Right ventricle myocardium inferior (tissue), 1 donor: ENCODE results near the gene PIK3CB. TPM values are rescaled to one million over a fixed set of nuclear protein-coding genes. Genes with fewer than 3 reads are reported as not detected.
"Not testable (repeated sequence)": the region's sequence is repeated elsewhere in the genome, so short reads cannot be mapped to it uniquely, and the experiment has no call there.

Experiments used
- ATAC-seq: fragments of 200-7000 bp; cut with Tn5 transposase; one replicate; pipeline ENCODE4 v1.9.1; 2020; ENCODE audit warnings: mild to moderate bottlenecking, moderate library complexity
- DNase-seq: peaks from one replicate; pipeline ENCODE4 v3.0.0; 2021; ENCODE audit errors: missing footprints
- intact Hi-C: fragments of 100-400 bp; cut with DNase I; formaldehyde crosslinking; loops from one replicate; pipeline ENCODE4 v1.11.0; 2022
- total RNA-seq: library from RNA; stranded (reverse); fragmentation: NEBNext Ultra II Directional; extraction: Animal tissue kit (Norgen Biotek cat#: 25700); gene quantifications from one replicate; pipeline ENCODE4 v1.2.1, GENCODE V29; 2021
- donor health status: DM: no; HTN: yes; CAD: no; lungs with severe emphysema.

PIK3CB gene
- total RNA-seq, 1 donor from 2014 or later, result 30.9 TPM

DNA sequence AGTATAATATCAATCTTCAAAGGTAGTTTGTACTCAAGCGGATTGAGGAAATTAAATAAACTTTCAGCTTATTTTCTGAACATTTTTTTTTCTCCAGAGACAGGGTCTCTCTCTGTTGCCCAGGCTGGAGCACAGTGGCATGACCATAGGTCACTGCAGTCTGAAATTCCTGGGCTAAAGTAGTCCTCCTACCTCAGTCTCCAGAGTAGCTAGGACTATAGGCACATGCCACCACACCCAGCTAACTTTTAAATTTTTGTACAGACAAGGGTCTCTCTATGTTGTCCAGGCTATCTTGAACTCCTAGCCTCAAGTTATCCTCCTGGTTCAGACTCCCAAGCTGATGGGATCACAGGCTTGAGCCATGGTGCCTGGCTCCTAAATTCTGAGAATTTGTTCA lies 129.1 kb downstream of the PIK3CB start:
- no peak for ATAC-seq
- intact Hi-C loops, result no loop called here

DNA sequence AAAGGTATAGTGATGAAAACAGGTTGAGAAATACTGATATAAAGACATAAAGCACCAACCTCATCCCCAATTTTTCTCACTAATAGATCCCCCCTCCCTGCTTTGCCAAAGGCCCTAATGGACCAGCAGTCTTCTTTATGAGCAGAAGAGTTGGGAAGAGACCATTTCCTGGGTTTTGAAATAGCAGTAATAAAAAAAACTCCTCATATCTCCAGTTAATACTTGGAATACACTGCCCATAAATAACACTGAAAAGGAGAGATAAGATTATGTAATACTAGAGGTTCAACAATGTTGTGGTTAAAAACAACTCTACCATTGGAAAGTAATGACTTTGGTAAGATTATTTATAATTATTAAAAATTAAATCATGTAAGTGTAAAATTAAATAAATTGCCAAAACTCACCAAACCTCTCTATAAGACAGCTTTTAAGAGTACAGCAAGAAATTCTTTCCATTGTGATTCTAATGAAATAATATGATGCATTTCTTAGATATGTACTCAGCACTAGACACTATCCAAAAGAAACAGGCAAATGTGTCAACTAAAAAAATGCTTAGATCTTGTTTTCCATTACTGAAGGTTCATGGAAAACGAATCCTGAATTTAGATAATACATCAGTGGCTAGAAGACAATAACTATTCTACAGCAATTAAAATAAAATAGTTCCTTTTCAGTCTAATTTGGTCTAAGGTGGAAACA lies 137.9 kb downstream of the PIK3CB start:
- ATAC-seq, result no peak
- intact Hi-C loops, result loop anchor here (10.0 kb wide), 1 partner anchor 102 kb away; the partner anchor contains the start of gene CEP70

More for the DNA sequence above, 129.1 kb downstream of the PIK3CB start:
- no peak for DNase-seq

DNA sequence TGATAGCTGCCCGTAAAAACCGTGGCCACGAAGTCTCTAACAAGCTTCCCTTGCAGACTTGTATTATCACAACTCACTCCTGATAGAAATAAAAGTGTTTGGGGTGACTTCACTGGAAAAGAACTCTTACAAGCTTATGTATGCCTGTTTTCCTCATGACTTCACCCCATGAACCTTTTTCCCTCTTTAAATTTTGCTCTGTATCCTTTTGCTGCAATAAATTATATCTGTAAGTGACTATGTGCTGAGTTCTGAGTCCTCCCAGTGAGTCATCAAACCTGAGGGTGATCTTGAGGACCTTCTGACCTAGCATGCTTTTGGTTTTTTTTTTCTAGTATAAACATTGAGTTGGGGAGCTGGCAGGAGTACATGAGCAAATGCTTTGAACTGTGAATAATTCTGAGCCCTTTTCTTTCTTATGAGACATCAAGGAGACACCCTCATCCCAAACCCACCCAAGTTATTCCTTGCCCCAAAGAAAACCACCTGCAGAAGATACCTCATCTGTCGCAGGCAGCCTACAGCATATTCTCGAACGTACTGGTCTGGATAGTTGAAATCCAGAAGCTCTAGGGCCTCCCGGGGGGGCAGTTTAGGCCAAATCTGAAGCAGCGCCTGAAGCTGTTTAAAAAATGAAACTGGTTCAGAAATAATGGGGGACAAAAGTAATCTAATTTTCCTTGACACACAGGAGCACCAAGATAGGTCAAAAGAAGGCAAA lies 140.3 kb downstream of the PIK3CB start:
- intact Hi-C loops, result loop anchor here (10.0 kb wide), 1 partner anchor 100 kb away; the partner anchor contains the start of gene CEP70

More for the DNA sequence above, 137.9 kb downstream of the PIK3CB start:
- DNase-seq, result no peak

DNA sequence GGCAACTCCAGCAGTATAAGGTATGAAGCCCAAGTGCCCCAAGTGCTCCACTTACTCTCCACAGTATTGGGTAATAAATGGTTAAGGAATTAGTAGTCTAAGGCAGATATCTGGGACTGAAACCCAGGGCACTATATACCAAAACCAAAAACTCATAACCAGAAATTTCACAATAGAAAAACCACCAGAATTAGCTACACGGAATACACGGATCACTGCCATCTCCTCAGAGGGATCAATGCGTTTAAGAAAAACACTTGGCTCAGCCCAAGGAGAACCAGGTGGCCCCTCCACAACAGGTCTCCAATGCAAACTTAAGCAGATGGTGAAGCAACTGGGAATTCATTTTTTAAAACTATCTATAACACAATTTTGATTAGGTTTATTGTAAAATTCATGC lies 142.6 kb downstream of the PIK3CB start:
- intact Hi-C loops, result loop anchor here (10.0 kb wide), 1 partner anchor 97 kb away; the partner anchor contains the start of gene CEP70
- ATAC-seq (no peak), DNase-seq (no peak)

More for the DNA sequence above, 140.3 kb downstream of the PIK3CB start:
- DNase-seq (no peak), ATAC-seq (no peak)

DNA sequence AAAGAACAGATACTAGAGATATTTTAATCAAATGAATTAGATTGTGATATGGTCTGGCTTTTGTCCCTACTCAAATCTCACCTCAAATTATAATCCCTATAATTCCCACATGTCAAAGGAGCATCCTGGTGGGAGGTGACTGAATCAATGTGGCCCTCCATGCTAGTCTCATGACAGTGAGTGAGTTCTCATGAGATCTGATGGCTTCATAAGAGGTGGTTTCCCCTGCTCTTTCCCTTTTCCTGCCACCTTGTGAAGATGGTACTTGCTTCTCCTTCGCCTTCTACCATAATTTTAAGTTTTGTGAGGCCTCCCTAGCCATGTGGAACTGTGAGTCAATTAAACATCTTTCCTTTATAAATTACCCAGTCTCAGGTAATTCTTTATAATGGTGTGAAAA lies 143.4 kb downstream of the PIK3CB start:
- intact Hi-C loops, result loop anchor here (10.0 kb wide), 1 partner anchor 97 kb away; the partner anchor contains the start of gene CEP70
- no peak for DNase-seq

DNA sequence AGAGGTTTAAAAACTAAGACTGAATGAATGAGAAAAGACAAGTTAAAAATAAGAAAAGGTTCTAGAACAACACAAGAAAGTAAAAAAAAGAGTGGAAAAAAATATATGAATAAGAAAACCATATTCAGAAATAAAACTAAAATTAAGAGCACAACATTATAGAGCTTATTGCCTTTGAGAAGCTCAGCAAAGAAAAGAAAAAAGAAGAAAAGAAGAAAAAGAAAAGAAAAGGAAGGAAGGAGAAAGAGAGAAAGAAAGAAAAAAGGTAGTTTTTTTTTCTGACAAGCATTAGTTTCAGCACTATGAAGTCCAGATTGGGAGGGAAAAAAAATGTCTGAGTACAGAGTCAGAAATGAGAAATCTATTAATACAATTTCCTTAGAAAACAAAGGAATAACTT lies 144.7 kb downstream of the PIK3CB start:
- ATAC-seq, result no peak
- intact Hi-C loops, result loop anchor here (10.0 kb wide), 1 partner anchor 95 kb away; the partner anchor contains the start of gene CEP70

More for the DNA sequence above, 143.4 kb downstream of the PIK3CB start:
- ATAC-seq, result no peak

DNA sequence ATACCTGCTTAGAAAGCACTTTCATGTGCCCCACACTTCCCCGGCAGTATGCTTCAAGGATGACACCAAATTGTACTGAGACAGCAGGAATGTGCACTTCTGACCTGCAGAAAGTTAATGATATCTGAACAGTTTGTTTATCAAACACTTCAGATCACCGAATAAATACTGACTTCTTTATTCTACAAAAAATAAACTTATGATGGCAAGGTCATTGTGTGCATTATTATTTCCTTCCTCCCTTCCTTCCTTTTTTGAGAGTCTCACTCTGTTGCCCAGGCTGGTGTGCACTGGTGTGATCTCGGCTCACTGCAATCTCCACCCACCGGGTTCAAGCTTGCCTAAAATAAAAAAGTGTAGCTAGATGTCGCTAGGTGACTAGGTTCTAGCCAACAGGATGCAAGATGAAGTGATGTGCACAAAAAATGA lies 145.8 kb downstream of the PIK3CB start:
- ATAC-seq (no peak), DNase-seq (peak; percentile 35)
- intact Hi-C loops, result no loop called here

More for the DNA sequence above, 144.7 kb downstream of the PIK3CB start:
- no peak for DNase-seq

DNA sequence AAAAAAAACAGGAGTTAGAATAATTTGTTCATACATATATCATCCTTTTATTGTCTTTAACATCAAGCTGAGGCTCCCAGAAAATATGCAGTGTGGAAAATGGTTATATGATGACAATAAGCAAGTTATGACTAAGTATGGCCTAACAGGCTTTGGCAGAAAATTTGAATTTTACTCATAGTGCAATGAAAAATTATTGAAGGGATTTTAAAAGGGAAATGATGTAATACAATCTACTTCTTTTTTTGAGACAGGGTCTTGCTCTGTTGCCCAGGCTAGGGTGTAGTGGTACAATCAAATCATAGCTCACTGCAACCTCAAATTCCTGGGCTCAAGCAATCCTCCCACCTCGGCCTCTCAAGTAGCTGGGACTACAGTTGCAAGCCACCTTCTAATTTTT lies 147.5 kb downstream of the PIK3CB start:
- DNase-seq (no peak), ATAC-seq (no peak)
- intact Hi-C loops, result no loop called here

DNA sequence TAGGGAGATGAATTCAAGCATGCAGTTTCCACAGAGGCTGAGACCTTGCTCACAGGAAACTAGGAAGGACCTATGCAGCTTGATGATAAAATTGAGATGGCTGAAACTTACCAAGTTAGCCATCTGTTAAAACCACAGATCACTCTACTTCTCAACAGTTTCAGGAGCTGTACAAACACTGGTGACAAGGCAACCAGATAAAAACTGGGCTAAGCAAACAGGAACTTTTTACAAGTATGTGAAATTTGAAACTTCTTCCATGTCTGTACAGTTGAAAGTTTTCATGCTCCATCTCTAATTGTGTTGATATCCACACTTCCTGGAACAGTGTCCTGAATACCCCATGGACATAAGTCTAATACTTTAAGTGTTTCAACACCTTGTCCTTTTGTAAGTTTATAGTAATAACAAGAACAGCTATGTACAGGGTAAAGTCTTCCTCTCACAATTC lies 147.9 kb downstream of the PIK3CB start:
- DNase-seq (no peak), ATAC-seq (no peak)
- intact Hi-C loops, result no loop called here

DNA sequence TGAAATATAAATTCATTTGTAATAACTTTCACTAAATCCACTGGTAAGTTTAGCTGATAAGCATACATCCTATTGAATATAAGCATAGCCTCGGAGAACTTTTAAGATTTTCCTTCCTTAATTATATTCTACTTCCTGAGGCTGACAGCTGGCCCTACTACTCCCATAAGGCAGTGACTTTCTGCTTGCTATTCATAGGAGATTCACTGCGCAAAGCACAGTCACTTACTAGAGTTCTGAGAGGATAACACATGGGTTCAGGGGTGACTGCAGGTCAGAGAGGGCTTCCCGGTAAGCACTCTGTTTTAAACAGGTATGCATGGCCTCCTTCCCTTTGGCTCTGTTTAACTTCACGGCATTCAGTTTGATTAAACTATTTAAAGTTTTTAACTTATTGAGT lies 150.3 kb downstream of the PIK3CB start:
- ATAC-seq, result no peak
- no peak for DNase-seq
- intact Hi-C loops, result no loop called here

DNA sequence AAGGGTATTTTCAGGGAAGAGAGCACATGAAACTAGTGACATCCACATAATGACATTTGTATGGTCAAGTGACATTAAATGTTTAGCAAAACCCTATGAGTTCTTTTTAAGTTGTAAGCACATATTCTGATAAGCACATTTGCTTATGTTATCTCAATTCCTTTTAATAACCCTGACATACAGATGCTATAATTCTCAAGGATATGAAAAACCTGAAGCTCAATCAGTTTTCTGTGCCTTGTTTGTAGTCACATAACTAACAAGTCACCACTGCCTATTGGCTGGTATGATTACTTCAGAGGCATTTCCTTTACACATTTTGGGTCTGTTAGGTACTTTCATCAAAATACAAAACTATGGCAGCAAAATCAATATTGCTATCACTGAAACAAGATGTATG lies 152.1 kb downstream of the PIK3CB start:
- intact Hi-C loops, result no loop called here
- ATAC-seq (no peak), DNase-seq (no peak)

DNA sequence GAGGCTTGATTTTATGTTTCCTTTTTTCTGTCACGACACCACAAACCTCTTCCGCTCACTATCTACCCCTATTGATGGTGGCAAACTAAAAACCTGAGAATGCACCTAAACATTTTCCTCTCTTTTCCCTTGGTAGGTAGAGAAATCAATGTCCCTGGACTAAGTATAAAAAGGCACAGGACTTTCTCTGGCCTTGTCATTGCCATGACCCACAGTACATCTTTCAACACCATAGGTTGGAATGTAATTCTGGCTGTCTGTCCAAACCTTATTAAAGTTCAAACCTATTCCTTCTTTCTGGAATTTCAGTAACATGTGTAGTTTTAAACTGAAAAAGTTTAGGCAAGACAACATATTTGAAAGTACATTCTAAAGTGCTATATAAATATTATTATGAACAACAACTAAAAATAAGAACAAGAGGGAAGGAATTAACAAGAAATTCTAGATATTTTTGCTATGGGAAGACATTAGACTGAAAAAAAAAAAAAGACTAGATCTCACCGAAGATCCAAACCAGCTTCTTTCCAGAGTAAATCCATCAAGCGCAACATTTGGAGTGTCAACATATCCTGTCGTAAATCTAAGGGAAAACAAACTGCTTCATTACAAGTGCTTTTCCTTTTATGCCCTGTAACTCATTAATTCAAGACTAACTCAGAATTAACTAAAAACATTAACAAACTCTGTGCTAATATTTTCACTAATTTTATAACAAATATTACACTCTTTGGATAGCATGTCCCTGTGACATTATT lies 153.1 kb downstream of the PIK3CB start:
- DNase-seq, result no peak
- intact Hi-C loops, result no loop called here
- no peak for ATAC-seq

DNA sequence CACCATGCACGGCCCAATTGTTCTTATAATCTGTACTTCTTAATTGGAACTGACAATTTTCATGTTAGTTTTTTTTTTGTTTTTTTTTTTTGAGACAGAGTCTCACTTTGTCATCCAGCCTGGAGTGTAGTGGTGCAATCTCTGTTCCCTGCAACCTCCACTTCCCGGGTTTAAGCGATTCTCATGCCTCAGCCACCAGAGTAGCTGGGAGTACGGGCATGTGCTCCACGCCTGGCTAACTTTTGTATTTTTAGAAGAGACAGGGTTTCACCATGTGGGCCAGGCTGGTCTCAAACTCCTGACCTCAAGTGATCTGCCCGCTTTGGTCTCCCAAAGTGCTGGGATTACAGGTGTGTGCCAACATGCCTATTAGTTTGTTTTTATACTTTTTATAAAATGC lies 153.8 kb downstream of the PIK3CB start:
- DNase-seq, result not testable (repeated sequence)

DNA sequence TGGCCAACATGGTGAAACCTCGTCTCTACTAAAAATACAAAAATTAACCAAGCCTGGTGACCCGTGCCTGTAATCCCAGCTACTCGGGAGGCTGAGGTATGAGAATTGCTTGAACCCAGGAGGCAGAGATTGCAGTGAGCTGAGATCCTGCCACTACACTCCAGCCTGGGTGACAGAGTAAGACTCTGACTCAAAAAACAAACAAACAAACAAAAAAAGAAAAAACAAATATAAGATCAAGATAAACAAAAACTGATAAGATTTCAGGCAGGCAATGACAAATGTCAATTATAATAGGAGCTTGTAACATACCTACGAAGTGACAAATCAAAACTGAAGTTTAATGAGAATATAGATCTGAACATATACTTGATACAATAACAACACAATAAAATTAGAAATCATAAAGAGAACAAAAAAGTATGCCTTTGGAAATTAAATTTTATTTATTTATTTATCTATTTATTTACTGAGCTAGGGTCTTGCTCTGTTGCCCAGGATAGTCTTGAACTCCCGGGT lies 155.8 kb downstream of the PIK3CB start:
- no peak for DNase-seq
- intact Hi-C loops, result no loop called here
- ATAC-seq, result no peak

More for the DNA sequence above, 153.8 kb downstream of the PIK3CB start:
- intact Hi-C loops, ATAC-seq: not testable (repeated sequence)

DNA sequence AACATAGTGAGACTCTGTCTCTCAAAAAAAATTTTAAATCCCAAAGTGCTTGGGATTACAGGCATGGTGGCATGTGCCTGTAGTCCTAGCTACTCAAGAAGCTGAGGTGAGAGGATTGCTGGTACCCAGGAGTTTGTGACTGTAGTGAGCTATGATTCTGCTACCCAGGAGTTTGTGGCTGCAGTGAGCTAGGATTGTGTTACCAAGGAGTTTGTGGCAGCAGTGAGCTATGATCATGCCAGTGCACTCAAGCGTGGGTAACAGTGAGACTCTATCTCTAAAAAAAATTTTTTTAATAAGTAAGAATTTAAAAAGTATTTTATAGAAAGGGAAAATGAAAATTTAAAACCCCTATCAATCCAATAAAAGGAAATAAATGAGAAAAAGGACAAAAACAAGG lies 156.6 kb downstream of the PIK3CB start:
- ATAC-seq (no peak), DNase-seq (no peak)
- intact Hi-C loops, result no loop called here

DNA sequence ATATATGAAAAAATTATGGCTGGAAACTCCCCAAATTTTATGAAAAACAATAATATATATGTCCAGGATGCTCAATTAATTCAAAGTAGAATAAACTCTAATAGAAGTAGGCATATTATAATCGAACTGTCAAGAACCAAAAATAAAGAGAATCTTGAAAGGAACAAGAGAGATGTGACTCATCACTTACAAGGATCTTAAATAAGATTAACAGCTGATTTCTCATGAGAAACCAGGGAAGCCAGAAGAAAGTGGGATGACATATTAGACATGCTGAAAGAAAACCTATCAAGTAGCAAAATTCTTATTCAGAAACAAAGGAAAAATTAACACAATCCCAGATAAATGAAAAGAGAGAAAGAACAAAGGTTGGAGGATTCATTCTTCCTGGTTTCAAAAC lies 159.3 kb downstream of the PIK3CB start:
- intact Hi-C loops, result no loop called here
- no peak for DNase-seq
- ATAC-seq, result no peak

DNA sequence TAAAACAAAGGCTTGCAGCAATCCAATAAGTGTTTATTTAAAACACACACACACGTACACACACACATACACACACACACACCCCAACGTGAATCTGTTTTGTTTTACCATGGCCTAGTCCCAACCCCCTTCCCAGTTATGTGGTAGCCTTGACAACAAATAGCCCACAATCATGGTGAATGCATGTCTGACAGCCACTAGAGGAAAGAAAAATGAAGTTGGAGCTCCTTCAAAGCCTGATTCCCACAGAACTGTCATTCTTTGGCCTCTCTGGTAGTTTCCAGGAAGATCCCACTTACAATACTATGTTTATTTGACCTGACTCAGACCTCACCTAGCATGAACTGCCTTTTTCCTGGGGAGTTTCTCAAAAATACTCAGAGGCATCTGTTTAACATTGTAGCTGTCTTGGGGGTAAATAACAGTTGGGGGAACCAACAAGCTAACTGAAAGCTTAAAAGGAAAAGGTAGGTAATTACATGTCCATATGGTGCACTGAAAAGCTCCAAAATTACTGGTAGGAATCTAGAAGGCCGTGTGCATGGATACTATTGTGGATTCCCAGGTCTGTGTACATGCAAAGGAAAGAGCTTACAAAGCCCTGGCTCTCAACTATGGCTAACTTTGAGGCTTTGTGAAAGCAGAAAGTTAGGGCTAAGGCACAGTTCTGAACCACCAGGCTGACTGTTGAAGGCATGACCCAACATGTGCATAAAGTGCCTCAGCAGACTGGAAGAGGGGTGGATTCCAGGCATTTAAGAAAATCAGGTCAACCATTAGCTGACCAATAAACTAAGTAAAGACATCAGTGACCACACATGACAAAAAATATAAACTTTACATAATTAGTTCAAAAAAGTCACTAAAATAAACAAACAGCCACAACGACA lies 160.8 kb downstream of the PIK3CB start:
- intact Hi-C loops, result no loop called here
- ATAC-seq (peak; percentile 34), DNase-seq (no peak)

DNA sequence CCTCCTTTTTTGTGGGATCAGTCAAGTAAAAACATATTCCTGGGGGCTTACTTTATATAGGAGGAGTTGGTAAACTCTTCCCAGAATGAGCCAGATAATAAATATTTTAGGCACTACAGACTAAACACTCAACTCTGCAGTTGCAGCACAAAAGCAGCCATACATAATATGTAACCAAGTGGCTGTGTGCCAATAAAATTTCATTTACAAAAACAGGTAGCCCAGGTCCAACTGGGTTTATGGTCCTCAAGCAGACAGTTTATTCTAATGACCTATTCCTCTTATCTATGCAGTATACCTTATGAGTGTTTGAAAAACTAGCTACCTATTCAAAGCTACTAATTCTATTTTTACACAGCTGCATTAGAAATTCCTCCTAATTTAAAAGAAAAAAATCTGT lies 164.3 kb downstream of the PIK3CB start:
- no peak for DNase-seq
- intact Hi-C loops, result no loop called here
- ATAC-seq, result no peak
